Endothelial cell of umbilical vein (primary cell): ENCODE measurements around the gene CDH1. TPM values are rescaled to one million over a fixed set of nuclear protein-coding genes. Genes with fewer than 3 reads are reported as not detected.

Source experiments
- BruUV-seq: library from RNA; stranded (reverse); fragments of 400-500 nt; replicated peaks from 2 replicates; lab custom pipeline; 2021; lab: Mats Ljungman, UMichigan
- CTCF ChIA-PET: fragments of 300-600, 350-600 bp; sonication (Branson Sonifier 250); formaldehyde crosslinking; loops from one replicate; lab custom pipeline; 2021; ENCODE audit warnings: antibody characterized with exemption, inconsistent platforms; lab: Charles Lee
- POLR2A ChIA-PET: fragments of 300-600, 350-600 bp; sonication (Branson Sonifier 250); formaldehyde crosslinking; loops from one replicate; lab custom pipeline; 2021; ENCODE audit warnings: antibody characterized with exemption, inconsistent platforms; lab: Charles Lee
- DNase-seq: peaks from one replicate; pipeline ENCODE4 v3.0.0-alpha.2; 2011; ENCODE audit warnings: low read depth, low spot score
- FAIRE-seq: peaks from 2 replicates; lab custom pipeline; 2011; peaks lifted over from hg19 to GRCh38; lab: Jason Lieb, UNC
- H2AFZ ChIP-seq: 2 replicates; pipeline ENCODE4 v1.6.0; 2012; ENCODE audit warnings: low read depth, low read length, control low read depth, inconsistent platforms
- H3K27ac ChIP-seq: 2 replicates; pipeline ENCODE4 v1.5.1; 2011; ENCODE audit warnings: low read depth, mild to moderate bottlenecking, control low read depth, low read length, moderate library complexity; ENCODE audit not compliant: insufficient read depth
- H3K27me3 ChIP-seq, 2 experiments: 2 replicates each; pipeline versions ENCODE4 v1.6.0 to v1.6.1; 2011; ENCODE audit warnings: low read length in 2 of 2, mixed read lengths in 1 of 2; ENCODE audit not compliant: control insufficient read depth in 2 of 2, insufficient read depth in 2 of 2
- H3K36me3 ChIP-seq, 2 experiments: 2 replicates in 1 of 2; 3 replicates in 1 of 2; pipeline ENCODE4 v1.5.1; 2011; ENCODE audit warnings: low read length in 2 of 2, mild to moderate bottlenecking in 1 of 2, moderate library complexity in 1 of 2; ENCODE audit not compliant: control insufficient read depth in 2 of 2, insufficient read depth in 2 of 2; ENCODE audit errors: extremely low read depth in 1 of 2
- H3K4me1 ChIP-seq: 3 replicates; pipeline ENCODE4 v1.5.1; 2011; ENCODE audit warnings: mild to moderate bottlenecking, low read length; ENCODE audit not compliant: control insufficient read depth, insufficient read depth; ENCODE audit errors: extremely low read depth
- H3K4me2 ChIP-seq: 2 replicates; pipeline ENCODE4 v1.6.1; 2011; ENCODE audit warnings: low read length, control low read depth, mixed read lengths; ENCODE audit not compliant: insufficient read depth
- H3K4me3 ChIP-seq, 3 experiments: fragments of 200-600 bp in 1 of 3; sonication (generic), shearing (Covaris generic) in 1 of 3; replicated peaks in 1 of 3; 2 replicates each; pipeline ENCODE4 v1.5.1; 2011 to 2016; ENCODE audit warnings: control low read depth in 3 of 3, low read length in 3 of 3, mild to moderate bottlenecking in 2 of 3, inconsistent platforms in 1 of 3, low read depth in 1 of 3, moderate library complexity in 1 of 3; ENCODE audit not compliant: insufficient read depth in 1 of 3
- H3K79me2 ChIP-seq: 2 replicates; pipeline ENCODE4 v1.6.0; 2012; ENCODE audit warnings: low read length, inconsistent platforms; ENCODE audit not compliant: control insufficient read depth, insufficient read depth
- H3K9ac ChIP-seq: replicated peaks from 2 replicates; pipeline ENCODE3; 2011; ENCODE audit warnings: low read length, control low read depth; ENCODE audit not compliant: insufficient read depth; ENCODE audit errors: extremely low read depth
- H3K9me1 ChIP-seq: replicated peaks from 3 replicates; pipeline ENCODE4 v1.6.0; 2011; ENCODE audit warnings: mild to moderate bottlenecking, low read length; ENCODE audit not compliant: control insufficient read depth, insufficient read depth; ENCODE audit errors: extremely low read depth
- H3K9me3 ChIP-seq: replicated peaks from 2 replicates; pipeline ENCODE4 v1.5.1; 2012; ENCODE audit warnings: low read length, inconsistent platforms; ENCODE audit not compliant: control insufficient read depth, insufficient read depth
- H4K20me1 ChIP-seq: replicated peaks from 2 replicates; pipeline ENCODE3; 2011; ENCODE audit warnings: mild to moderate bottlenecking, low read length; ENCODE audit not compliant: control insufficient read depth, insufficient read depth; ENCODE audit errors: extremely low read depth
- FOS ChIP-seq: IDR thresholded peaks from 2 replicates; pipeline ENCODE4 v1.6.1; 2011; ENCODE audit warnings: mild to moderate bottlenecking, low read length, moderate library complexity, borderline replicate concordance; ENCODE audit not compliant: insufficient read depth
- GATA2 ChIP-seq: IDR thresholded peaks from 2 replicates; pipeline ENCODE4 v1.7.0; 2011; ENCODE audit warnings: low read depth, mild to moderate bottlenecking, moderate library complexity, mixed read lengths, low read length; ENCODE audit not compliant: insufficient read length, insufficient read depth
- JUN ChIP-seq: IDR thresholded peaks from 2 replicates; pipeline ENCODE4 v1.6.1; 2011; ENCODE audit warnings: borderline replicate concordance, low read depth; ENCODE audit not compliant: insufficient read length, insufficient read depth
- MYC ChIP-seq: IDR thresholded peaks from one replicate; pipeline ENCODE4 v1.6.1; 2011; ENCODE audit warnings: mild to moderate bottlenecking, low read depth, low read length
- POLR2A ChIP-seq: IDR thresholded peaks from 2 replicates; pipeline ENCODE4 v1.6.1; 2012; ENCODE audit warnings: low read depth, mild to moderate bottlenecking, control low read depth, low read length
- POLR2AphosphoS5 ChIP-seq: IDR thresholded peaks from 2 replicates; pipeline ENCODE4 v1.6.1; 2012; ENCODE audit warnings: low read depth, mild to moderate bottlenecking, control low read depth, low read length, moderate library complexity; ENCODE audit not compliant: insufficient read depth
- dilution Hi-C: fragments of 300-500 bp; cut with MboI; formaldehyde crosslinking; loops from one replicate; pipeline ENCODE4 v1.15.0; 2019; ENCODE audit warnings: low sequenced_read_pairs; ENCODE audit not compliant: extremely low pct_ligation_motif_present
- intact Hi-C: fragments of 100-400 bp; cut with micrococcal nuclease; formaldehyde crosslinking; loops from one replicate; pipeline ENCODE4 v1.10.0; 2022
- polyA plus RNA-seq, 4 experiments: library from polyadenylated mRNA; depleted of rRNA in 3 of 4; stranded (reverse) in 3 of 4; unstranded in 1 of 4; fragments of >200 nt; gene quantifications; 2 replicates each; pipeline versions ENCODE4 v1.2.1 to v1.2.3, GENCODE V29; 2011 to 2012; ENCODE audit warnings: missing spikeins in 1 of 4
- total RNA-seq: library from RNA; stranded (reverse); gene quantifications from 2 replicates; pipeline ENCODE4 v1.2.3, GENCODE V29; 2021
- TF ChIP-seq, protein P1 (sequence below), 2 donors: IDR thresholded peaks; 1 replicate in 1 of 2; 2 replicates in 1 of 2; pipeline ENCODE4 v1.5.1; 2011; ENCODE audit warnings: low read length in 2 of 2, mild to moderate bottlenecking in 2 of 2, moderate library complexity in 2 of 2, control low read depth in 1 of 2, inconsistent platforms in 1 of 2, low read depth in 1 of 2; ENCODE audit not compliant: insufficient read depth in 1 of 2; ENCODE audit errors: extremely low read depth in 1 of 2
- TF ChIP-seq, protein P2 (sequence below): IDR thresholded peaks from 2 replicates; pipeline ENCODE4 v1.6.1; 2011; ENCODE audit not compliant: insufficient read depth, insufficient read length

CDH1 gene
- total and polyA plus RNA-seq, 2 donors (not counting 3 experiments of a cell fraction or from before 2014, with no cell fraction given), result 0.28 to 0.69 TPM

DNA sequence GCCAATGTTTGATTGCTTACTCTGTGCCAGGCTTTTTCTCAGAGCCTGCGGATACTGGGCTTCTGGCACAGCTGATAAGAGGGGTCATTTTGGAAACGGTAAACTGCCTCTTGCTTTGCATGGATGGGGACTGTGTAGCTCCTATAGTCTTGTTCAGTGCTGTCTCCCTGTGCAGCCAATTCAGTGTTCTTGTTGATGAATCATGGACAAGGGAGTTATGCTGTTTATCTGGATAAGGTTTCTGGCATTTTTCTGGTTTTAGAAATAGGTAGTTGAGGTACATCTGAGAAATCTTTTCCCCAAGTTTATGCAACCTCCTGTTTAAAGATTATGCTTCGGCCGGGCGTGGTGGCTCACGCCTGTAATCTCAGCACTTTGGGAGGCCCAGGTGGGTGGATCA lies 89.6 kb downstream of the CDH1 start:
- Histone ChIP-seq H3K9ac (no peak overlapping the region), H3K4me2 (no peak overlapping the region), H3K4me3 (no peak overlapping the region), H3K27ac (no peak overlapping the region), H3K9me1 (no peaks in the 10 kb centered on the region), H3K9me3 (no peaks in the 10 kb centered on the region), H3K4me1 (no peaks in the 10 kb centered on the region), H3K79me2 (no peaks in the 10 kb centered on the region), H2AFZ (no peak overlapping the region), H4K20me1 (no peaks in the 10 kb centered on the region), H3K36me3 (no peaks in the 10 kb centered on the region), H3K27me3 (peaks cover 2 to 5% of the 10 kb centered on the region in 2 experiments)
- intact Hi-C loops (no loop called here), dilution Hi-C loops (no loop called here)
- no peak for FAIRE-seq
- DNase-seq, result no peak
- ChIA-PET POLR2A (no interaction called here), CTCF (interaction anchor here (0.8 kb wide), 1 partner anchor 236 kb away, joined by 3 read pairs; no protein-coding TSS in a partner anchor)
- TF ChIP-seq, protein P1, sequence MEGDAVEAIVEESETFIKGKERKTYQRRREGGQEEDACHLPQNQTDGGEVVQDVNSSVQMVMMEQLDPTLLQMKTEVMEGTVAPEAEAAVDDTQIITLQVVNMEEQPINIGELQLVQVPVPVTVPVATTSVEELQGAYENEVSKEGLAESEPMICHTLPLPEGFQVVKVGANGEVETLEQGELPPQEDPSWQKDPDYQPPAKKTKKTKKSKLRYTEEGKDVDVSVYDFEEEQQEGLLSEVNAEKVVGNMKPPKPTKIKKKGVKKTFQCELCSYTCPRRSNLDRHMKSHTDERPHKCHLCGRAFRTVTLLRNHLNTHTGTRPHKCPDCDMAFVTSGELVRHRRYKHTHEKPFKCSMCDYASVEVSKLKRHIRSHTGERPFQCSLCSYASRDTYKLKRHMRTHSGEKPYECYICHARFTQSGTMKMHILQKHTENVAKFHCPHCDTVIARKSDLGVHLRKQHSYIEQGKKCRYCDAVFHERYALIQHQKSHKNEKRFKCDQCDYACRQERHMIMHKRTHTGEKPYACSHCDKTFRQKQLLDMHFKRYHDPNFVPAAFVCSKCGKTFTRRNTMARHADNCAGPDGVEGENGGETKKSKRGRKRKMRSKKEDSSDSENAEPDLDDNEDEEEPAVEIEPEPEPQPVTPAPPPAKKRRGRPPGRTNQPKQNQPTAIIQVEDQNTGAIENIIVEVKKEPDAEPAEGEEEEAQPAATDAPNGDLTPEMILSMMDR (IDR thresholded peaks at IDR 0.05; ENCODE audit: extremely low read depth in 1 of 2, insufficient read depth in 1 of 2, low read depth in 1 of 2, low read length in 2 of 2), result no peak
- no peak for TF ChIP-seq FOS
- BruUV-seq, result no TSS peak

DNA sequence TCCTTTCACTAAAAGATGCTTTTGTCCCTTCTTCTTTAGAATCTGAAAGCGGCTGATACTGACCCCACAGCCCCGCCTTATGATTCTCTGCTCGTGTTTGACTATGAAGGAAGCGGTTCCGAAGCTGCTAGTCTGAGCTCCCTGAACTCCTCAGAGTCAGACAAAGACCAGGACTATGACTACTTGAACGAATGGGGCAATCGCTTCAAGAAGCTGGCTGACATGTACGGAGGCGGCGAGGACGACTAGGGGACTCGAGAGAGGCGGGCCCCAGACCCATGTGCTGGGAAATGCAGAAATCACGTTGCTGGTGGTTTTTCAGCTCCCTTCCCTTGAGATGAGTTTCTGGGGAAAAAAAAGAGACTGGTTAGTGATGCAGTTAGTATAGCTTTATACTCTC lies 96.2 kb downstream of the CDH1 start:
- Histone ChIP-seq H3K4me1 (no peaks in the 10 kb centered on the region), H4K20me1 (peaks cover 2% of the 10 kb centered on the region), H3K4me2 (no peak overlapping the region), H3K9me1 (no peaks in the 10 kb centered on the region), H3K79me2 (no peaks in the 10 kb centered on the region), H3K27me3 (peaks cover 2% of the 10 kb centered on the region in 2 experiments), H3K4me3 (no peak overlapping the region), H3K9me3 (no peaks in the 10 kb centered on the region), H3K9ac (no peak overlapping the region), H3K36me3 (no peaks in the 10 kb centered on the region), H3K27ac (no peak overlapping the region), H2AFZ (no peak overlapping the region)
- FAIRE-seq, result no peak
- TF ChIP-seq POLR2A (no peak), FOS (no peak), POLR2AphosphoS5 (no peak), GATA2 (no peak), MYC (no peak), JUN (no peak)
- TF ChIP-seq, protein P2, sequence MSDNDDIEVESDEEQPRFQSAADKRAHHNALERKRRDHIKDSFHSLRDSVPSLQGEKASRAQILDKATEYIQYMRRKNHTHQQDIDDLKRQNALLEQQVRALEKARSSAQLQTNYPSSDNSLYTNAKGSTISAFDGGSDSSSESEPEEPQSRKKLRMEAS, result no peak
- TF ChIP-seq, protein P1 (IDR thresholded peaks at IDR 0.05; ENCODE audit: extremely low read depth in 1 of 2, insufficient read depth in 1 of 2, low read depth in 1 of 2, low read length in 2 of 2), result no peak
- dilution Hi-C loops, result no loop called here
- intact Hi-C loops, result no loop called here
- no peak for DNase-seq
- POLR2A ChIA-PET, result interaction anchor here (0.6 kb wide), 1 partner anchor 14 kb away, joined by 3 read pairs; no protein-coding TSS in a partner anchor
- CTCF ChIA-PET, result interaction anchor here (1.1 to 2.7 kb wide), 3 partner anchors 10 to 17 kb away, joined by 3 to 9 read pairs (median 4); partner anchors contain the start of gene TANGO6
- no TSS peak for BruUV-seq
